ENCODE measurements around the gene AHNAK2. TPM values are rescaled to one million over a fixed set of nuclear protein-coding genes. Genes with fewer than 3 reads are reported as not detected.

The AHNAK2 gene
- total RNA-seq, 1 donor from 2014 or later = 1.1 TPM

DNA sequence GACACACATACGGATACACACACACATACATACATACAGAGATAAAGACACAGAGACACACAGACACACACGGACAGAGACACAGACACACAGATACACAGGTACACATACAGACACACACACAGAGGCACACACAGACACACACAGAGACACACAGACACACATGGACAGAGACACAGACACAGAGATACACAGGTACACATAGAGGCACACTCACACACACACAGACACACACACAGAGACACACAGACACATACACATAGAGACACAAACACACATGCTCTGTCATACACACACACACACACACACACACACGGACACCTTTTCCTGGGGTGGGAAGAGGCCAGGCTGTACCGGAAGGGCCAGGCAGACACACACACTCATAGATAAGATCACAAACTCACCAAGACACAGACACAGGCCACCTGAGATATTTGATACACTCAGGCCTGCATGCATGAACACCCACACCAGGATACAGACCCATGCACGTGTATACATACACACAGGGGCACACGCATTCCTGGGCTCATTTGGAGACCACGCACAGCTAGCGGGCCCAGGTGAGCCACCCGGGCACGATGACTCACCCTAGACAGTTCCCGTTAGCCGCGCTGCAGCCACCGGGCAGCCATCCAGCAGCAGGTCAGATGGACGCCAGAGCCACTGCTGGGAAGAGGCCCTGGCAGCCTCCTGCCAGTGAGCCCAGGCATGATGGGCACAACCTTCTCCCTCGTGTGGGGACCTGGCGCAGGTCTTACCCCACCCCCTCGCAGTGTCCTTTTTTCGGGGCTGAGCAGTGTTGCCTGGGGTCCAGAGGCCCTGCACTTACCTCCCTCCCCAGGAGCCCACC lies 1.8 kb upstream of the AHNAK2 start:
- no peak for DNase-seq (ENCODE audit: low spot score, unreplicated experiment)
- no peaks in the 10 kb centered on the region for H3K36me3 Mint-ChIP-seq (ENCODE audit: insufficient read depth)
- H3K27ac Mint-ChIP-seq = no peak overlapping the region
- peak overlapping the region; percentile 1 for H3K4me3 Mint-ChIP-seq (ENCODE audit: low read depth)
- H3K27me3 Mint-ChIP-seq = peaks cover 50% of the 10 kb centered on the region
- TF ChIP-seq, protein P1, sequence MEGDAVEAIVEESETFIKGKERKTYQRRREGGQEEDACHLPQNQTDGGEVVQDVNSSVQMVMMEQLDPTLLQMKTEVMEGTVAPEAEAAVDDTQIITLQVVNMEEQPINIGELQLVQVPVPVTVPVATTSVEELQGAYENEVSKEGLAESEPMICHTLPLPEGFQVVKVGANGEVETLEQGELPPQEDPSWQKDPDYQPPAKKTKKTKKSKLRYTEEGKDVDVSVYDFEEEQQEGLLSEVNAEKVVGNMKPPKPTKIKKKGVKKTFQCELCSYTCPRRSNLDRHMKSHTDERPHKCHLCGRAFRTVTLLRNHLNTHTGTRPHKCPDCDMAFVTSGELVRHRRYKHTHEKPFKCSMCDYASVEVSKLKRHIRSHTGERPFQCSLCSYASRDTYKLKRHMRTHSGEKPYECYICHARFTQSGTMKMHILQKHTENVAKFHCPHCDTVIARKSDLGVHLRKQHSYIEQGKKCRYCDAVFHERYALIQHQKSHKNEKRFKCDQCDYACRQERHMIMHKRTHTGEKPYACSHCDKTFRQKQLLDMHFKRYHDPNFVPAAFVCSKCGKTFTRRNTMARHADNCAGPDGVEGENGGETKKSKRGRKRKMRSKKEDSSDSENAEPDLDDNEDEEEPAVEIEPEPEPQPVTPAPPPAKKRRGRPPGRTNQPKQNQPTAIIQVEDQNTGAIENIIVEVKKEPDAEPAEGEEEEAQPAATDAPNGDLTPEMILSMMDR (IDR thresholded peaks at IDR 0.05; ENCODE audit: unreplicated experiment) = no peak
- H3K4me1 Mint-ChIP-seq (ENCODE audit: low read depth) = peaks cover 6% of the 10 kb centered on the region
- no peaks in the 10 kb centered on the region for H3K9me3 Mint-ChIP-seq (ENCODE audit: low read depth)

DNA sequence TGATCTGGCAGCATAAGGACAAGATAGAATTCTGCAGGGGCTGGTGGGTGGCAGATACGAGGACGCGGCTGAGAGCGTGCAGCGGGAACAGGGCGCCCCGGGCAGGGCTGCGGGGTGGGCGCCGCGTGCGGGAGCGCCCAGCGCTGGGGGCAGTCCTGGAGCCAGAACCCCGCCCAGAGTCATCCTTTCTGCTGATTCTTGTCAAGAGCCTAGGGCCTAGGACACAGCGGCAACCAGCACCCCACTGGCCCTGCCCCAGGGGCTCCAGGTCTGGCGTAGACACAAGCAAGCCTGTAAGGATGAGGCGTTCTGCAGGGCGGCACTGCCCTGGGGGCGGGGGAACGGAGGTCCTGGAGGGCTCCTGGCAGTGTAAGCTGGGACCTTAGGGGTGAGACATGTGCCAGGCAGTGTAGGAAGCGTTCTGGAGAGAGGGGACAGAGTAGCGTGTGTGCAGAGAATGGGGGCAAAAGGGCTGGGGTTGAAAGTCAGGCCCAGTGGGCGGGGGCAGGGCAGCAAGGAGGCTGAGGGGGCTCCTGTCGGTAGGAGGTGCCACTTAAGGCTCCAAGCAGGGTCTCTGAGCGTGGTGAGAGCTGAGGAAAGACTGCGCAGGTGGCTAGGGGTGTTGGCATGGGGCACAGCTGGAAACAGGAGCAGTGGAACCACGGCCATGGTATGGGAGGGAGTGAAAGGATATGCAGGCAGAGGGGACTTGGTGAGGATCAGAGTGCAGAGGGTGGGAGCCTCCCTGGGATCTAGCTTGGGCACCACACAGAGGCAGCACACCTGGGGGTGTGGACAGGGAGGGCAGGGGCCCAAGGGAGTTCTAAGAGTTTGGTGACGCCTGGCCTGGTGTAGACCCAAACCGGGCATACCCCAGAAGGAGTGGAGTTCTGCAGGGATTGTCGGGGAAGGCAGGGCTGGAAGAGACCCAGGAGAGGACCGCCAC lies 845 bp upstream of the AHNAK2 start:
- peak; percentile 12 for DNase-seq (ENCODE audit: low spot score, unreplicated experiment)
- Mint-ChIP-seq H3K4me1 (ENCODE audit: low read depth) (peaks cover 6% of the 10 kb centered on the region), H3K27me3 (peaks cover 53% of the 10 kb centered on the region), H3K9me3 (ENCODE audit: low read depth) (no peaks in the 10 kb centered on the region), H3K36me3 (ENCODE audit: insufficient read depth) (no peaks in the 10 kb centered on the region), H3K4me3 (ENCODE audit: low read depth) (peak overlapping the region; percentile 61), H3K27ac (no peak overlapping the region)
- TF ChIP-seq, protein P1 (IDR thresholded peaks at IDR 0.05; ENCODE audit: unreplicated experiment) = no peak

DNA sequence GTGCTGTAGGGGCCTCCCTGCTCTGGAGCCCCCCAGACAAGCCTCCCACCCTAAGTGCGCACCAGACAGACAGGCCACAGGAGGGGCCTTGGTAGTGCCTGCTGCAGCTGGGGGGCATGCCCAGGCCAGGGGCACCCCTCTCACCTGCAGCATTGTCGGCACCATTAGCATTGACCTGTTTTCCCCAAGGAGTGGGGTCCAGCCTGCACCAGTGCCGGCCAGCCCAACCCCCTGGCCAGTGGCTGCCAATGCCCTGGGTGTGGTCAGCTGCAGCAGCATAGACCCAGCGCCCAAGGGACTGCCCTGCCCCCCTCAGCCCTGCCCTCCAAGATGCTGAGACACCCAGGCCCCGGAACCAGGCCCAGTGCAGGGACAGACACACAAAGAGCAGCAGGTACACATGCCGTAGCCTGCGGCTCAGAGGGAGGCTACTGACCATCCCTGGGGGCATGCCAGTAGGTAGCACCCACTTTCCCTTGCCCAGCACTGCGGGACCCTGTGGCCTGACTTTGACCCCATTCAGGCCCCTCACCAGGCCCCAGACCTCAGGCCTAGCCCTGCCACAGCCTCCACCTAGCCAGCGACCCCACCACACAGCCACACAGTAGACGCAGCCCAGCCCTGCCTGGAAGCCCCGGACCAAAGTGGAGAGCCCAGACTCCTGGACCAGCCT lies 1.0 kb downstream of the AHNAK2 start:
- Mint-ChIP-seq H3K4me3 (ENCODE audit: low read depth) (peak overlapping the region; percentile 77), H3K27me3 (peaks cover 48% of the 10 kb centered on the region), H3K9me3 (ENCODE audit: low read depth) (no peaks in the 10 kb centered on the region), H3K27ac (no peak overlapping the region), H3K4me1 (ENCODE audit: low read depth) (peaks cover 6% of the 10 kb centered on the region), H3K36me3 (ENCODE audit: insufficient read depth) (no peaks in the 10 kb centered on the region)
- DNase-seq (ENCODE audit: low spot score, unreplicated experiment) = no peak
- TF ChIP-seq, protein P1 (IDR thresholded peaks at IDR 0.05; ENCODE audit: unreplicated experiment) = no peak

DNA sequence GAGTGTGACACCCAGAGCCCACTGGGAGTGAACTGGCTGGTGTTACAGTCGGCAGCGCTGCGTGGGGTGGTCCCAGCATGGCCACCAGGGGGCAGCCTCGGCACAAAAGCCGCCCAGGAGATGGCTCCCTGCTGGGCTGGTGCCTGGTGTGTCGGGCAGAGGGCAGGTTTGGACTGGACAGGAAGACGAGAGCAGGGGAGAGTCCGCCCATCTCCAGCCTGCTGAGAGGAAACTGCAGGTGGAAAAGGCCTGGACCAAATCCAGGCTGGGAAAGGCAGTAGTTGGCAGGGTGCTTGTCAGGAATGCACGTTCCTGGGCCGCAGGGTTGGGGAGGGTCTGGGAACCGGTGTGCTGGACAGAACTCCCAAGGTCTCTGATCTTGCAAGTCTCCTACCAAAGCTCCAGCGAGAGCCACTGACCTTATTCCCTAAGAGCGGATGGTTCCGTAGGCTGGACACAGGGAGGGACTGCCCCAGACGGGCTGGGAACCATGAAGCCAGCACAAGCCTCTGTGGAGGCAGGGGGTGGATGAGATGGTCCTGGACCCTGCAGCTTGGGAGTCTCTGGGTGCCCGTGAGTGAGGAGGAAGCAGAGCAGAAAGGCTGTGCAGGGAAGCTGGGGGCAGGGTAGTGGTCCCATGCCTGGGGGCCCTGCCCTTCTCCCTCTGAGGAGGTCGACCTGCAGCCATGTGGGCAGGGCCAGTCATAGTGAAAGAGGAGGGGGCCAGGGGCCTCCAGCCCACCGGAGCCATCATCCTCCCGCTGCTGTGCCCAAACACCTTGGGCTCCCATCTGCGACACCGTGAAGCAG lies 1.8 kb downstream of the AHNAK2 start:
- Mint-ChIP-seq H3K36me3 (ENCODE audit: insufficient read depth) (no peaks in the 10 kb centered on the region), H3K9me3 (ENCODE audit: low read depth) (no peaks in the 10 kb centered on the region), H3K27me3 (peaks cover 48% of the 10 kb centered on the region), H3K27ac (no peak overlapping the region), H3K4me3 (ENCODE audit: low read depth) (peak overlapping the region; percentile 32), H3K4me1 (ENCODE audit: low read depth) (peaks cover 8% of the 10 kb centered on the region)
- DNase-seq (ENCODE audit: low spot score, unreplicated experiment) = peak; percentile 83
- TF ChIP-seq, protein P1 (IDR thresholded peaks at IDR 0.05; ENCODE audit: unreplicated experiment) = peak; percentile 94

Measured in progenitor cell of endocrine pancreas (in vitro differentiated cells).